ENCODE results near the gene ZNF552. TPM values are rescaled to one million over a fixed set of nuclear protein-coding genes. Genes with fewer than 3 reads are reported as not detected.
A peak's percentile ranks its signal among the peaks of the same experiment; 100 is the strongest.
"Not testable (repeated sequence)": the region's sequence is repeated elsewhere in the genome, so short reads cannot be mapped to it uniquely, and the experiment has no call there.

Gene ZNF552
- total and polyA plus RNA-seq, 2 experiments from 2014 or later = 12.9 to 26.7 TPM

- TF ChIP-seq EZH2phosphoT487 (IDR thresholded peaks at IDR 0.05; ENCODE audit: low read depth, severe bottlenecking, unreplicated experiment) = no peak
- TF ChIP-seq CTCF (IDR thresholded peaks at IDR 0.05; ENCODE audit: poor library complexity) = no peak
- no peak for TF ChIP-seq EZH2 (IDR thresholded peaks at IDR 0.05; ENCODE audit: borderline replicate concordance)
- H3K36me3 ChIP-seq (replicated peaks; ENCODE audit: insufficient read depth, low read depth) = no peaks in the 10 kb centered on the region
- H3K79me2 ChIP-seq = peaks cover 77% of the 10 kb centered on the region
- no peaks in the 10 kb centered on the region for H3K9me3 ChIP-seq (ENCODE audit: low read depth)
- DNase-seq (ENCODE audit: low spot score) = peak; percentile 85
- no peak overlapping the region for H2AFZ ChIP-seq
- peak overlapping the region; percentile 87 for H3K4me2 ChIP-seq
- peak overlapping the region; percentile 90 for H3K4me3 ChIP-seq
- peaks cover 10% of the 10 kb centered on the region for H4K20me1 ChIP-seq (ENCODE audit: insufficient read depth, poor library complexity, severe bottlenecking)
- no peaks in the 10 kb centered on the region for H3K27me3 ChIP-seq
- H3K9me2 ChIP-seq (replicated peaks; ENCODE audit: insufficient read depth) = no peaks in the 10 kb centered on the region
- H3K4me1 ChIP-seq (ENCODE audit: insufficient read depth) = peaks cover 20% of the 10 kb centered on the region
- 3% methylated on average over 11 of the region's 11 CpGs for WGBS (ENCODE audit: low lambda C conversion rate, missing lambda C conversion rate)
- peak overlapping the region; percentile 97 for H3K27ac ChIP-seq
These were observed 35.9 kb upstream of the ZNF552 start for GRCh38 chr19:57850553-57851017.

GRCh38 chr19:57849666-57850473, 35.2 kb upstream of the ZNF552 start, which contains the start of gene ZNF587:
ZNF587 (plus strand) TSS chr19:57849859; CDS start chr19:57850039, 180 bp downstream.
- not testable (repeated sequence) for H3K36me3 ChIP-seq (replicated peaks; ENCODE audit: insufficient read depth, low read depth); H3K9me3 ChIP-seq (ENCODE audit: low read depth); H3K9me2 ChIP-seq (replicated peaks; ENCODE audit: insufficient read depth); H3K27me3 ChIP-seq; H2AFZ ChIP-seq
- peaks cover 77% of the 10 kb centered on the region for H3K79me2 ChIP-seq
- DNase-seq (ENCODE audit: low spot score) = peak; percentile 88
- peak within 1 kb of the TSS; percentile 87 for H3K4me2 ChIP-seq
- peaks cover 11% of the 10 kb centered on the region for H4K20me1 ChIP-seq (ENCODE audit: insufficient read depth, poor library complexity, severe bottlenecking)
- H3K27ac ChIP-seq = peak within 1 kb of the TSS; percentile 97
- peak within 1 kb of the TSS; percentile 90 for H3K4me3 ChIP-seq
- H3K4me1 ChIP-seq (ENCODE audit: insufficient read depth) = peaks cover 20% of the 10 kb centered on the region
- 2% methylated on average over 41 of the region's 42 CpGs for WGBS (ENCODE audit: low lambda C conversion rate, missing lambda C conversion rate)

- peak overlapping the region; percentile 97 for H3K27ac ChIP-seq
- peak overlapping the region; percentile 87 for H3K4me2 ChIP-seq
- peaks cover 80% of the 10 kb centered on the region for H3K79me2 ChIP-seq
- peaks cover 11% of the 10 kb centered on the region for H4K20me1 ChIP-seq (ENCODE audit: insufficient read depth, poor library complexity, severe bottlenecking)
- not testable (repeated sequence) for H3K36me3 ChIP-seq (replicated peaks; ENCODE audit: insufficient read depth, low read depth); DNase-seq (ENCODE audit: low spot score); H2AFZ ChIP-seq; H3K4me3 ChIP-seq; H3K27me3 ChIP-seq; H3K9me3 ChIP-seq (ENCODE audit: low read depth); H3K9me2 ChIP-seq (replicated peaks; ENCODE audit: insufficient read depth)
- 93% methylated on average over 2 of the region's 2 CpGs for WGBS (ENCODE audit: low lambda C conversion rate, missing lambda C conversion rate)
- peaks cover 20% of the 10 kb centered on the region for H3K4me1 ChIP-seq (ENCODE audit: insufficient read depth)
These were observed 34.5 kb upstream of the ZNF552 start for GRCh38 chr19:57849162-57849665.

GRCh38 chr19:57847164-57847563, 32.5 kb upstream of the ZNF552 start:
- not testable (repeated sequence) for H3K36me3 ChIP-seq (replicated peaks; ENCODE audit: insufficient read depth, low read depth); H3K9me2 ChIP-seq (replicated peaks; ENCODE audit: insufficient read depth); DNase-seq (ENCODE audit: low spot score); H3K4me2 ChIP-seq; H3K9me3 ChIP-seq (ENCODE audit: low read depth); H3K27ac ChIP-seq; H3K27me3 ChIP-seq; H3K4me3 ChIP-seq; H2AFZ ChIP-seq
- H3K4me1 ChIP-seq (ENCODE audit: insufficient read depth) = peaks cover 12% of the 10 kb centered on the region
- peaks cover 80% of the 10 kb centered on the region for H3K79me2 ChIP-seq
- H4K20me1 ChIP-seq (ENCODE audit: insufficient read depth, poor library complexity, severe bottlenecking) = peaks cover 14% of the 10 kb centered on the region
- WGBS (ENCODE audit: low lambda C conversion rate, missing lambda C conversion rate) = 80% methylated on average over 3 of the region's 3 CpGs

All from hepatocyte (in vitro differentiated cells).